NCI-H1048 (cell line): ENCODE data around the gene HDAC4.

Experiments used
- DNase-seq: peaks from one replicate; lab custom pipeline; 2025; lab: John Stamatoyannopoulos, UW

Gene HDAC4

DNA sequence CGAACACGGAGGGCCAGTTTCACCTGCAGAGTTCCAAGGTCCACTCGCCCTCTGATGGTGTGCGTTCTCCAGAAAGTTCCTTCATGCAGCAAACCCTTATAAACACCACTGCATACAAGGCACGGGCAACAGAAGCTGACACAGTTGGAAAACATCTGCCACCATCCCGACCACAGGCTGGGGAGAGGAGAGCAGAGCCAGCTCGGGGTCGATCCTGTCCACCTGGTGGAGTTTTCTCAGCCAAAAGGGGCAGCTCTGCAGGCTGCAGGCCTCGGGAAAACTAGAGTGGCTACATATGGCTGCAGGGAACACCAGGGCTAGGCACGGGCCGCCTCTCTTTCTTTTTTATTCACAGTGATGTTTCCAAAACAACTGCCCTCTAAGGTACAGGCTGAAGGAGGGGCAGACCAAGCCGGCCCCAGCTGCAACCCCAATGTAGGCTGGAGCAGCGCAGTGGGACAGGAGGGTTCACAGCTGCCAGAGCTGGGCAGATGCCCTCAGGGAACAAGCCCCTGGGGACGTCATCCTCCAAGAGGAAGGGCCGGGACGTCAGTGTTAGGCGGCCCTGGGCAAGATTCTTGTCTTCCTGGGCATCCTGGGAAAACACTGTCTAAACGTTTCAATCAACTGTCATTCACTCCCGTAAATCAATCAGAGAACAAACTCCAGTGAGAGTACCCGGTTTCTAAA is 278.3 kb downstream of the HDAC4 start:
- DNase-seq = no peak

DNA sequence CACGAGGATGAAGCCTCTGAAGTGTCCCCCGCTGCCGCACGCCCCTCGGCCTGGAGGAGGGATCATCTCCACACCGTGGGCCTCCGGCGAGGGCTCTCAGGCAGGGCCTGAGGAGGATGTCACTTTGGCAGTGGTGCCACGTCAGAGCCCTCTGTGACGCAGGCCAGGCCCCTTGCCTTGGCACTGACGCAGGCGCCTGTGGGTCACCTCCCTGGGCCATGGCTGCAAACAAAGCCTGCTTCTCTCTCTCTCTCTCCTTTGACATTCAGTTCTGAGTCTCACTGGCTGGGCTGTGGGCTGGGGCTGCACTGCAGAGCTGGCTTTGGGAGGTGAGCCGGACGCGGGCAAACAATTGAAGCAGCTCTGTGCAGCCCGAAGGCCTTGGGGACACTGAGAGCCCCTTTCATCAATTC is 279.2 kb downstream of the HDAC4 start:
- no peak for DNase-seq

- DNase-seq = no peak
Observed at GRCh38 chr2:239120664-239121063, 280.2 kb downstream of the HDAC4 start.

DNA sequence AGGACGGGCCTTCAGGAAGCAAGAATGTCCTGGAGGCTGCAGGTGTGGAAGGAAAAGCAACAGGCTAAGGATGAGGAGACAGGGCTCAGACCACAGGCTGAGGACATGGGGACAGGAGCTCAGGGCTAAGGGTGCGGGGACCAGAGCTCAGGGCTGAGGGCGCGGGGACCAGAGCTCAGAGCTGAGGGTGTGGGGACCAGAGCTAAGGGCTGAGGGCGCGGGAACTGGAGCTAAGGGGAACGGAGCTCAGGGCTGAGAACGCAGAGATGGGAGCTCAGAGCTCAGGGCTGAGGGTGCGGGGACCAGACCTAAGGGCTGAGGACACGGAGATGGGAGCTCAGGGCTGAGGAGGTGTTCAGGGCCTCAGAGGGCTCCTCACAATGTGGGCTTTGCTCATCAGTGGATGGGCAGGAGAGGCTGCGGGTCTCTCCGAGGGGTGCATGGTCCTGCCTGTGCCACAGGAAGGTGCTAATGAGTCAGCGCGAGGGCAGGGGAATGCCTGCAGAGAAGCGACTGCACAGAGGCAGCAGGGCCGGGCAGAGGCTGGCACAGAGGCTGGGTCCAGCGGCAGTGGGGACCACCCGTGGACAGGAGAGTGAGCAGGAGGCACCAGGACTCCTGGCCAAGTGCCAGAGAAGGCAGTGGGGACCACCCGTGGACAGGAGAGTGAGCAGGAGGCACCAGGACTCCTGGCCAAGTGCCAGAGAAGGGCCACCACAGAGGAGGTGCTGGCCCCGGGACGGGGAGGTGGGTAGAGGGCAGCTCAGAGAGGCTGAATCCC is 281.3 kb downstream of the HDAC4 start:
- no peak for DNase-seq

DNA sequence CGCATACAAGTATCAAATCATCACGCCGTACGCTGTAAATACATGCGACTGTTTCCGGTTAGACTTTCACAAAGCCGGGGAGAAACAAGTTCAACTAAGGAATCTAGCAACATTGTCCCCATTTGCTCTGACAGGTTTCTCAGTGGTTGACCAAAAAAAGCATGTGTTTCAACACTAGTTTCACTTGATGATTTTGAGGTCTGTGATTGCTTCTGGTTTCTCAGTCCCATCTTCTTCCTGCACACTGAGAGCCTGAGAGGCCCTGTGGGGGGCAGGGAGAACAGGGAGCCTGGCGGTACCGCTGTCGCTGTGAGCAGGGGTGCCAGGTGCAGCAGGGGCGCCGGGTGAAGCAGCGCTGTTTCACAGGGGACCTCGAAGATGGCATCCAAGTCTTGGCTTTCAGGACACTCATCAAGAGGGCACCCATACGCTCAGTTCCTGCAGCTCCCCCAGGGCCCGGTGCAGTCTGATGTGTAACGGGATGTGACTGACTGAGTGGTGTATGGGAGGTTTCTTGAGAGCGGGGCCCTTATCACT is 282.1 kb downstream of the HDAC4 start:
- DNase-seq = no peak

DNA sequence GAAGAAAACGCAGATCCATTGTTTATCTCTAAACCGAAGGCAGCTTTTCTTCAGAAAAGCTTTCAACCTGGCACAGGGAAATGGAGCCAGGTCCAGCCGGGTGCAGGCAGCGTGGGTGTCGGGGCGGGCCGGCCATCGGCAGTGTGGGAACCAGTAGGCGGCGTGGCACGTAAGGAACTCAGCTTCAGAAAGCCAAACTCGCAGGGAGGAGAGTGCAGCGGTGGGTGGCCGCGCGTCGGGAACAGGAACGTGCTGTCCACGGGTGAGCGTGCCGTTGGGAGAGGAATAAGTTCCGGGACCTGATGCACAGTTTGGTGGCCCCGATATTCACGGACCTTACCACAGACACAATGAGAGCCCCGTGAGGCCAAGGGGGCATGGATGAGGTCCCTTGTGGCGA is 282.6 kb downstream of the HDAC4 start:
- no peak for DNase-seq

- DNase-seq = no peak
Observed at GRCh38 chr2:239117831-239118230, 283.0 kb downstream of the HDAC4 start.

DNA sequence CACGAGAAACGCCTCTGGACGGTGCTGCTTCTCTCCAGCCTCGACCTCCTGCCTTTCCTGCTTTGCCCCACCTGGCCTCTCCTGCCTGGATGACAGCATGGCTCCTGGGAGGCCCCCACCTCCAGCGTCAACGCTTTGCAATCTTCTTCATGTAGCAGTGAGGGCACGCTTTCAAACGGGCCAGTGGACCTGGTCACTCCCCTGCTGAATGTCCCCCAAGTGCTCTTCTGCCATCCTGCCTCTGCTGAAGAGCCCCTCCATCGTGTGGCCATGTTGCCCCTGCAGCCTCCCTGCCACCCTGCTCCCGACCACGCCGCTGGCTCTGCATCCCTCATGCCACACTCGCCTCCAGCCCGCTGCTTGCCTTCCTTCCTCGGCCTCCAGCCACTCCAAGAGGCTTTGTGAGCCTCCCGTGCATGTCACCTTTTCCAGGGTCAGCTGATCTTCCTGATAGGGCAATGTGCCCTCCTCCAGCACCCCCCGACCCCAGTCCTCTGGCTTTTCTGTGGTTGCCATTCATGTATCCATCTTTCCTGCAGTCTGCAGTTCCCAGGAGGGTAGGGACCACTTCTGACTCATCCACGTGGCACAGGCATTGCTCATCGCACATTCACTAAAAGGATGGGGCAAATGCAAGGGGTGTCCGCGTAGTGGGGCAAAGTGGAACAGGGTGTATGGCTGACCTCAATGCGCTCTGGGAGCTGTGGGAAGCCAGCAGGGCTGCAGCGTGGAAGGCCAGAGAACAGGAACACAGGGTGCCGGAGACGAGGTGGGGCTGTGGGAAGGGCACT is 284.2 kb downstream of the HDAC4 start:
- no peak for DNase-seq

GRCh38 chr2:239115616-239116015 is 285.2 kb downstream of the HDAC4 start:
- no peak for DNase-seq

DNA sequence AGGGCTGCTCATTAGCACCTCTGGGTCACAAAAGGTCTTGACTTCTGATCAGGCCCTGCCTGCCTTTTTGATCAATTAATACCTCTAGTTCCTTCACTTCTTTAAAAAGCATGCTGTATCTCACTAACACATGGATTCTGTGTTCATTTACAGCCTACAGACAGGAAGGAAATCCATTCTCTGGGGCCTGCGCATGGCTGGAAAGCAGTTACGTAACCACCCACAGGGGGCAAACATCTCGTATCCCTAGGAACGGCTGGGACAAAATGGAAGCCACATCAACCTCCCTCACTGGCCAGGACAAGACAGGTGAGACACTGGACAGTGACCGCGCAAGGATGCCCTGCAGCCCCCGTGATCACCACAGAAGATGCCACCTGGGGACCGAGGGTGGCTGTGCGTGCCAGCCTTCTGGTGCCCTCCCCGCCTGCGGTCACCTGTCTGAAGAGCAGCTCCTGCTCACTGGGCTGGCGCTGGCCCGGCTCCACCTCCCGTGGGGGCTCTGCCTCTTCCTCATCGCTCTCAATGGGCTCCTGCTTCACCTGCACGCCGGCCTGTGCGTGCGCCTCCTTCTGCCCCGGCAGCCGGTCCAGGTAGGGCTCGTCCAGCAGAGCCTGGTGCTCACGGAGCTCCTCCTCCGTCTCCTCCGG is 286.1 kb downstream of the HDAC4 start:
- DNase-seq = no peak

- DNase-seq = no peak
Observed at GRCh38 chr2:239114119-239114581, 286.7 kb downstream of the HDAC4 start.

DNA sequence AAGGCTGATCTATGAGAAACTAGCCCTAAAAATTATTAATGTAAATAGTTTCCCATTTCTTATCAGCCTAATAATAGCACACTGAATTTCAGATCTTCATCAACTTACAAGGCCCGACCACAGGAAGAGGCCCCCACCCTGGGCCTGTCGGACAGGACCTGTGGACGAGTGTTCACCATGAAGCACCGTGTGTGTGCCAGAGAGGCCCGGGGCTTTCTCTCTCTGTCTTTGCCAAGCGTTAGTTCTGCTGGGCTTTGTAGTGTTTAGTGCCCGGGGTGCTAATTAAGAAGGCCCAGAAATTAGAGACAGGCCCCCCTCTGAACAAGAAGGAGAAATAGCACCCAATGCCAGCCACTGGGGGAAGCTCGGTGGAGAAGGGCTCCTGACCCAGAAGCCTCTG is 287.2 kb downstream of the HDAC4 start:
- DNase-seq = no peak

- DNase-seq = no peak
Observed at GRCh38 chr2:239113171-239113570, 287.6 kb downstream of the HDAC4 start.

GRCh38 chr2:239112127-239112774 is 288.6 kb downstream of the HDAC4 start:
- DNase-seq = no peak

DNA sequence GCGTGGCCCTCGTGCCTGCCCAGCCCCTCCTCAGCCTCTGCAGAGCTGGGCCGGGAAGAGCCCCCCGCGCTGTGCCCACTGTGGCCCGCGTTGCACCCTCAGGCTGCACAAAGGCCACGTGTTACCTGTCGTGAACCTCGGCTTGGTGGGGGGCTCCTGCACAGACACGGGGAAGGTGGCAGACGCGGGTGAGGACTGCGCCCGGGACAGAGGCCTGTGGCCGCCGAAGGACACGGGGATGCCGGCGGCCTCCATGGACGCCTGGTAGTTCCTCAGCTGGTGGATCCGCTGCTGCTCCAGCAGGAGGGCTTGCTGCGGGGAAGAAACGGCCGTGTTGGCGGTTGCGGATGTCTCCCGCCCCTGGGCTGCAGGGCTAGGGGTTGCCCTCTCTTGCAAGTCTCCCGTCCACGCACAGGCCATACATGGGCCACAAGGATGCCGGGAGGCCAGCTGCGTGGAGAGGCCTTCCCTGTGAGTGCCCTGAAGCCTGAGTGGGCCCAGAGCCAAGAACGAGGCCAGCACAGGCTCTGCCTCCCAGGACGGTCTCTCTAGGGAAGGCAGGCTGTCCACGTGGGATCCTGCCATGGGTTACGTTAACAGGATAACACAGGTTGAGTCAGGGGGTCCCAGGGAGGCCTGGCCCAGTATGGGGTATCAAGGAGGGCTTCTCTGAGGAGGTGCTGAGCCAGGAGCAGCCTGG is 289.3 kb downstream of the HDAC4 start:
- no peak for DNase-seq

DNA sequence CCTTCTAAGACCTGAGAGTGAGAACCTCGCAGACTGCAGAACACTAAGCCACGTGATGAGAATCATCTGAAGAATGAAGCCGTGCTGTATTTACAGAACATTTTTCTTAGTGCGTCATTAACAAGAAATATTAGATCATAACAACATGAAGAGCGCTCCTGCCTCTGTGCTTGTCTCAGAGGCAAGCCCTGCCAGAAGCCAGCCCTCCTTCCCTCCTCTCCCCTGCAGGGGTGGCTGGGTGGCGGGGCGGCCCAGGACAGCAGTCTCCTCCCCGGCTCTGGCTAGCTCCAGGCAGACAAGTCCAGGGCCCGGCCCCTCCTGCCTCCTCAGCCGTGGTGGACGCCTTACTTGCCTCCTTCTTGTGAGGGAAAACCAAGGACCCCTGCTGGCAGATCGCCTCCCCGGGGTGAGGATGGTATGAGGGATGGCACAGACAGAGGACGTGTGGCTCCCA is 290.2 kb downstream of the HDAC4 start:
- no peak for DNase-seq

GRCh38 chr2:239109928-239110545 is 290.8 kb downstream of the HDAC4 start:
- no peak for DNase-seq

- DNase-seq = no peak
Observed at GRCh38 chr2:239109041-239109927, 291.5 kb downstream of the HDAC4 start.

DNA sequence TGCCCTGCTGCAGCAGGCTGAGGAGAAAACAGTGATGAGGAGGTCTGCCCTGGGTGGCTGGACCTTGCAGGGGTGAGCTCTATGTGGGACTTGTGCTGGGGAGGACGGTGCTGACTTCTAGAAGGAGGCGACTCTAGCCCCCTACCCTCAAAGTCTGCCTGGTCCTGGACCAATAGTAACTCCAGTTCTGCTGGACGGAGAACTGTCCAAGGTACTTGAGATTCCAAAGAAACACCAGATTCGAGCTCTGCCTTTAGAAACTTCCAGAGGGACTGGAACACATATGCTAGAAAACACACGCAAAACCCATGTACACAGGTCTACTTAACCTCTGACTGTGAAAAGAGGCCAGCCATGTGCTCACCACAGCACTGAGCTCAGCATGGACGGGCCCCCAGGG is 292.4 kb downstream of the HDAC4 start:
- no peak for DNase-seq
